Endodermal cell (in vitro differentiated cells): Measurements from ENCODE around the gene OTOL1. TPM values are rescaled to one million over a fixed set of nuclear protein-coding genes. Genes with fewer than 3 reads are reported as not detected.

ENCODE experiments used
- DNase-seq: peaks from one replicate; pipeline ENCODE4 v3.0.0-alpha.2; 2017
- H3K27ac ChIP-seq: 2 replicates; pipeline ENCODE4 v1.5.1; 2013; ENCODE audit warnings: mild to moderate bottlenecking, low read depth, low read length, moderate library complexity
- H3K27me3 ChIP-seq: 2 replicates; pipeline ENCODE4 v1.6.1; 2013; ENCODE audit warnings: mild to moderate bottlenecking, low read length, moderate library complexity; ENCODE audit not compliant: insufficient read depth, control insufficient read depth, poor library complexity, severe bottlenecking
- H3K36me3 ChIP-seq: 2 replicates; pipeline ENCODE4 v1.7.0; 2013; ENCODE audit warnings: mild to moderate bottlenecking, low read length, moderate library complexity; ENCODE audit not compliant: control insufficient read depth, insufficient read depth
- H3K4me1 ChIP-seq: one replicate; pipeline ENCODE4 v1.7.0; 2013; ENCODE audit warnings: low read length; ENCODE audit not compliant: control insufficient read depth, insufficient read depth
- H3K4me3 ChIP-seq: 2 replicates; pipeline ENCODE4 v1.5.1; 2013; ENCODE audit warnings: mild to moderate bottlenecking, low read length, moderate library complexity
- H3K9ac ChIP-seq: 2 replicates; pipeline ENCODE4 v1.6.1; 2013; ENCODE audit warnings: mild to moderate bottlenecking, low read length, moderate library complexity; ENCODE audit not compliant: poor library complexity, severe bottlenecking; ENCODE audit errors: extremely low read depth
- H3K9me3 ChIP-seq: 2 replicates; pipeline ENCODE4 v1.6.1; 2013; ENCODE audit warnings: mild to moderate bottlenecking, low read length, moderate library complexity; ENCODE audit not compliant: control insufficient read depth
- H3K27ac Mint-ChIP-seq: 2 replicates; pipeline ENCODE4 v1.8.0; 2020; ENCODE audit warnings: mixed read lengths
- H3K27me3 Mint-ChIP-seq: 2 replicates; pipeline ENCODE4 v1.8.0; 2021; ENCODE audit warnings: mild to moderate bottlenecking, mixed read lengths; ENCODE audit not compliant: insufficient read depth
- H3K36me3 Mint-ChIP-seq: 2 replicates; pipeline ENCODE4 v1.8.0; 2020; ENCODE audit warnings: low read depth, mixed read lengths
- H3K4me1 Mint-ChIP-seq: 2 replicates; pipeline ENCODE4 v1.8.0; 2020; ENCODE audit warnings: mixed read lengths
- H3K4me3 Mint-ChIP-seq: 2 replicates; pipeline ENCODE4 v1.8.0; 2020; ENCODE audit warnings: mild to moderate bottlenecking, moderate library complexity, mixed read lengths
- H3K9me3 Mint-ChIP-seq: 2 replicates; pipeline ENCODE4 v1.8.0; 2020; ENCODE audit warnings: mild to moderate bottlenecking, mixed read lengths
- WGBS, 2 experiments: methylation state at CpG; one replicate each; pipeline versions ENCODE4 v1.1.5 to v1.1.7; 2013; ENCODE audit warnings: missing lambda C conversion rate in 2 of 2, mixed read lengths in 1 of 2; ENCODE audit not compliant: insufficient coverage in 1 of 2, insufficient read length in 1 of 2; 5-methylcytosine and 5-hydroxymethylcytosine counted together
- total RNA-seq, 2 donors: library from RNA; stranded (reverse); fragmentation: NEBNext Ultra II Directional in 1 of 2; extraction: Animal tissue kit (Norgen Biotek cat#: 25700) in 1 of 2; gene quantifications; 2 replicates in 1 of 2; 3 replicates in 1 of 2; pipeline ENCODE4 v1.2.1, GENCODE V29; 2021
- TF ChIP-seq, protein P1 (sequence below): fragments of 200-600 bp; sonication (generic); conservative IDR thresholded peaks from 2 replicates; pipeline ENCODE4 v1.5.0; 2021; ENCODE audit warnings: antibody characterized with exemption, mild to moderate bottlenecking

Gene OTOL1
- total RNA-seq, 2 donors from 2014 or later: not detected

DNA sequence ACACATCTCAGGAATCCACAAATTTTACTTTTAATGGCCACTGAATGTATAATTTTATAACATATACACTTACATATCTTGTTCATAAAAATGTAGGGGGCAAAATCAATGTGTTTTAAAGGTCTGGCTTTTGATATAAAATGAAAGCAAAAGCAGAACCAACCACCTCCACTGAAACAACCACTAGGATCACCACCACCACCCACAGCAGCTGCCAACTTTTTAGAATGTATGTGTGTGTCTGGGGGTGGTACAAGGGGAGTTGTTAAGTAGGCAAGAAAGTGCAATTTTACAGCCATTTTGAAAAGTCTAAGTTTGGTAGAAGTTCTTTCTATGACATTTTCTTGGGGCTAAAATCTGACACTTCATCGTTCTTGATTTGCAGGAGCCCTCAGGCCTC, 44.0 kb downstream of the OTOL1 start:
- H3K36me3 Mint-ChIP-seq: no peaks in the 10 kb centered on the region
- TF ChIP-seq, protein P1, sequence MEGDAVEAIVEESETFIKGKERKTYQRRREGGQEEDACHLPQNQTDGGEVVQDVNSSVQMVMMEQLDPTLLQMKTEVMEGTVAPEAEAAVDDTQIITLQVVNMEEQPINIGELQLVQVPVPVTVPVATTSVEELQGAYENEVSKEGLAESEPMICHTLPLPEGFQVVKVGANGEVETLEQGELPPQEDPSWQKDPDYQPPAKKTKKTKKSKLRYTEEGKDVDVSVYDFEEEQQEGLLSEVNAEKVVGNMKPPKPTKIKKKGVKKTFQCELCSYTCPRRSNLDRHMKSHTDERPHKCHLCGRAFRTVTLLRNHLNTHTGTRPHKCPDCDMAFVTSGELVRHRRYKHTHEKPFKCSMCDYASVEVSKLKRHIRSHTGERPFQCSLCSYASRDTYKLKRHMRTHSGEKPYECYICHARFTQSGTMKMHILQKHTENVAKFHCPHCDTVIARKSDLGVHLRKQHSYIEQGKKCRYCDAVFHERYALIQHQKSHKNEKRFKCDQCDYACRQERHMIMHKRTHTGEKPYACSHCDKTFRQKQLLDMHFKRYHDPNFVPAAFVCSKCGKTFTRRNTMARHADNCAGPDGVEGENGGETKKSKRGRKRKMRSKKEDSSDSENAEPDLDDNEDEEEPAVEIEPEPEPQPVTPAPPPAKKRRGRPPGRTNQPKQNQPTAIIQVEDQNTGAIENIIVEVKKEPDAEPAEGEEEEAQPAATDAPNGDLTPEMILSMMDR: no peak
- no peaks in the 10 kb centered on the region for H3K27me3 ChIP-seq
- no peak overlapping the region for H3K4me3 ChIP-seq
- whole genome bisulfite sequencing, 2 experiments: 89% methylated on average over 1 of the region's 1 CpG; no CpG with 5 or more reads in 1 of the 2 experiments
- H3K9me3 ChIP-seq: no peaks in the 10 kb centered on the region
- no peak for DNase-seq
- no peak overlapping the region for H3K9ac ChIP-seq
- H3K36me3 ChIP-seq: no peaks in the 10 kb centered on the region
- no peaks in the 10 kb centered on the region for H3K4me1 ChIP-seq
- H3K27ac Mint-ChIP-seq: no peak overlapping the region
- H3K27ac ChIP-seq: no peak overlapping the region
- H3K9me3 Mint-ChIP-seq: peaks cover 4% of the 10 kb centered on the region
- H3K27me3 Mint-ChIP-seq: no peaks in the 10 kb centered on the region
- H3K4me1 Mint-ChIP-seq: no peaks in the 10 kb centered on the region
- H3K4me3 Mint-ChIP-seq: no peak overlapping the region

DNA sequence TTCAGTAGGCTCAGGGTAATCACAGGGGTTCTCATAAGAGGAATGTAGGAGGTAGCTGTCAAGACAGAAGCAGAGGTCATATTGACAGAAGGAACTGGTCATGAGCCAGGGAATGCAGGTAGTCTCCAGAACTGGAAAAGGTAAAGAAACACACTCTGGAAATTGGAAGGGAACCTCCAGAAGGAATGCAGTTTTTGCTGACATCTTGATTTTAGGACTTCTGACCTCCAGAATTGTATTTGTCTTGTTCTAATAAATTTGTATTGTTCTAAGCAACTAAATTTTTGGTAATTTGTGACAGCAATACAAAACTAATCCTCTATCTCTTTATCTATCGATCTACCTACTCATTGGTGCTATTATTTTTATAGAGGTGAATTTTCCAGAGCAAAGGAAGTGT, 49.2 kb downstream of the OTOL1 start:
- Mint-ChIP-seq H3K9me3 (peaks cover 4% of the 10 kb centered on the region), H3K4me3 (no peak overlapping the region), H3K27me3 (no peaks in the 10 kb centered on the region), H3K4me1 (peaks cover 1% of the 10 kb centered on the region), H3K36me3 (no peaks in the 10 kb centered on the region), H3K27ac (no peak overlapping the region)
- WGBS, 2 experiments: no CpG with 5 or more reads among the region's 1 CpG
- no peaks in the 10 kb centered on the region for H3K4me1 ChIP-seq
- no peaks in the 10 kb centered on the region for H3K36me3 ChIP-seq
- H3K27ac ChIP-seq: no peak overlapping the region
- TF ChIP-seq, protein P1: no peak
- no peak for DNase-seq
- H3K27me3 ChIP-seq: no peaks in the 10 kb centered on the region
- no peaks in the 10 kb centered on the region for H3K9me3 ChIP-seq
- no peak overlapping the region for H3K9ac ChIP-seq
- H3K4me3 ChIP-seq: no peak overlapping the region

DNA sequence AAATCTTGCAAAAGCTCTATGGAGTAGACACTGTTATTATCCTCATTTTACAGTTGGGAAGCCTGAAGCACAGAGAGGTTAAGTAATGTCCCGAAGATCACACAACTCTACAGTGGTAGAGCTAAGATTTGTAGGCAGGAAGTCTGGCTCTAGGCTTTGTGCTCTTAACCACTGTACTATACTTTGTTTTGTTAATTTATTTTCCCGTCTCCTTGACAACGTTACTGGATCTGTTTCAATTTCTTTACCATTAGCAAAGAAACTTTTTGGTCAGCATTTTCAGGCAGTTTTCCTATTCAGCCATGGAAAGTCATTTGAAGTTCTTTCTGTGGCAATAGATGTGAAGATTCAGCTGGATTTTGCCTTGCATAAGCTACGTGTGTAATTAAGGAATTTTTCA, 51.7 kb downstream of the OTOL1 start:
- Histone ChIP-seq H3K4me1 (peaks cover 11% of the 10 kb centered on the region), H3K9me3 (no peaks in the 10 kb centered on the region), H3K4me3 (no peak overlapping the region), H3K9ac (no peak overlapping the region), H3K27me3 (no peaks in the 10 kb centered on the region), H3K27ac (no peak overlapping the region), H3K36me3 (no peaks in the 10 kb centered on the region)
- Mint-ChIP-seq H3K4me1 (peaks cover 24% of the 10 kb centered on the region), H3K36me3 (no peaks in the 10 kb centered on the region), H3K27me3 (no peaks in the 10 kb centered on the region), H3K27ac (no peak overlapping the region), H3K9me3 (peaks cover 4% of the 10 kb centered on the region), H3K4me3 (no peak overlapping the region)
- WGBS, 2 experiments: 86 to 100% methylated on average over 3 to 4 of the region's 4 CpGs
- TF ChIP-seq, protein P1: no peak
- DNase-seq: no peak
